Measurements from ENCODE around the gene HTT.

HTT gene

DNA sequence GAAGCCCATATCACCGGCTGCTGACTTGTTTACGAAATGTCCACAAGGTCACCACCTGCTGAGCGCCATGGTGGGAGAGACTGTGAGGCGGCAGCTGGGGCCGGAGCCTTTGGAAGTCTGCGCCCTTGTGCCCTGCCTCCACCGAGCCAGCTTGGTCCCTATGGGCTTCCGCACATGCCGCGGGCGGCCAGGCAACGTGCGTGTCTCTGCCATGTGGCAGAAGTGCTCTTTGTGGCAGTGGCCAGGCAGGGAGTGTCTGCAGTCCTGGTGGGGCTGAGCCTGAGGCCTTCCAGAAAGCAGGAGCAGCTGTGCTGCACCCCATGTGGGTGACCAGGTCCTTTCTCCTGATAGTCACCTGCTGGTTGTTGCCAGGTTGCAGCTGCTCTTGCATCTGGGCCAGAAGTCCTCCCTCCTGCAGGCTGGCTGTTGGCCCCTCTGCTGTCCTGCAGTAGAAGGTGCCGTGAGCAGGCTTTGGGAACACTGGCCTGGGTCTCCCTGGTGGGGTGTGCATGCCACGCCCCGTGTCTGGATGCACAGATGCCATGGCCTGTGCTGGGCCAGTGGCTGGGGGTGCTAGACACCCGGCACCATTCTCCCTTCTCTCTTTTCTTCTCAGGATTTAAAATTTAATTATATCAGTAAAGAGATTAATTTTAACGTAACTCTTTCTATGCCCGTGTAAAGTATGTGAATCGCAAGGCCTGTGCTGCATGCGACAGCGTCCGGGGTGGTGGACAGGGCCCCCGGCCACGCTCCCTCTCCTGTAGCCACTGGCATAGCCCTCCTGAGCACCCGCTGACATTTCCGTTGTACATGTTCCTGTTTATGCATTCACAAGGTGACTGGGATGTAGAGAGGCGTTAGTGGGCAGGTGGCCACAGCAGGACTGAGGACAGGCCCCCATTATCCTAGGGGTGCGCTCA, 165.8 kb downstream of the HTT start:
- DNase-seq: no peak

DNA sequence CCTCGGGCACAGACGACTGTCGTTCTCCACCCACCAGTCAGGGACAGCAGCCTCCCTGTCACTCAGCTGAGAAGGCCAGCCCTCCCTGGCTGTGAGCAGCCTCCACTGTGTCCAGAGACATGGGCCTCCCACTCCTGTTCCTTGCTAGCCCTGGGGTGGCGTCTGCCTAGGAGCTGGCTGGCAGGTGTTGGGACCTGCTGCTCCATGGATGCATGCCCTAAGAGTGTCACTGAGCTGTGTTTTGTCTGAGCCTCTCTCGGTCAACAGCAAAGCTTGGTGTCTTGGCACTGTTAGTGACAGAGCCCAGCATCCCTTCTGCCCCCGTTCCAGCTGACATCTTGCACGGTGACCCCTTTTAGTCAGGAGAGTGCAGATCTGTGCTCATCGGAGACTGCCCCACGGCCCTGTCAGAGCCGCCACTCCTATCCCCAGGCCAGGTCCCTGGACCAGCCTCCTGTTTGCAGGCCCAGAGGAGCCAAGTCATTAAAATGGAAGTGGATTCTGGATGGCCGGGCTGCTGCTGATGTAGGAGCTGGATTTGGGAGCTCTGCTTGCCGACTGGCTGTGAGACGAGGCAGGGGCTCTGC, 166.5 kb downstream of the HTT start:
- no peak for DNase-seq

DNA sequence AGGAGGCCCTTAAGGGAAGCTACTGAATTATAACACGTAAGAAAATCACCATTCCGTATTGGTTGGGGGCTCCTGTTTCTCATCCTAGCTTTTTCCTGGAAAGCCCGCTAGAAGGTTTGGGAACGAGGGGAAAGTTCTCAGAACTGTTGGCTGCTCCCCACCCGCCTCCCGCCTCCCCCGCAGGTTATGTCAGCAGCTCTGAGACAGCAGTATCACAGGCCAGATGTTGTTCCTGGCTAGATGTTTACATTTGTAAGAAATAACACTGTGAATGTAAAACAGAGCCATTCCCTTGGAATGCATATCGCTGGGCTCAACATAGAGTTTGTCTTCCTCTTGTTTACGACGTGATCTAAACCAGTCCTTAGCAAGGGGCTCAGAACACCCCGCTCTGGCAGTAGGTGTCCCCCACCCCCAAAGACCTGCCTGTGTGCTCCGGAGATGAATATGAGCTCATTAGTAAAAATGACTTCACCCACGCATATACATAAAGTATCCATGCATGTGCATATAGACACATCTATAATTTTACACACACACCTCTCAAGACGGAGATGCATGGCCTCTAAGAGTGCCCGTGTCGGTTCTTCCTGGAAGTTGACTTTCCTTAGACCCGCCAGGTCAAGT, 167.5 kb downstream of the HTT start:
- DNase-seq: no peak

DNA sequence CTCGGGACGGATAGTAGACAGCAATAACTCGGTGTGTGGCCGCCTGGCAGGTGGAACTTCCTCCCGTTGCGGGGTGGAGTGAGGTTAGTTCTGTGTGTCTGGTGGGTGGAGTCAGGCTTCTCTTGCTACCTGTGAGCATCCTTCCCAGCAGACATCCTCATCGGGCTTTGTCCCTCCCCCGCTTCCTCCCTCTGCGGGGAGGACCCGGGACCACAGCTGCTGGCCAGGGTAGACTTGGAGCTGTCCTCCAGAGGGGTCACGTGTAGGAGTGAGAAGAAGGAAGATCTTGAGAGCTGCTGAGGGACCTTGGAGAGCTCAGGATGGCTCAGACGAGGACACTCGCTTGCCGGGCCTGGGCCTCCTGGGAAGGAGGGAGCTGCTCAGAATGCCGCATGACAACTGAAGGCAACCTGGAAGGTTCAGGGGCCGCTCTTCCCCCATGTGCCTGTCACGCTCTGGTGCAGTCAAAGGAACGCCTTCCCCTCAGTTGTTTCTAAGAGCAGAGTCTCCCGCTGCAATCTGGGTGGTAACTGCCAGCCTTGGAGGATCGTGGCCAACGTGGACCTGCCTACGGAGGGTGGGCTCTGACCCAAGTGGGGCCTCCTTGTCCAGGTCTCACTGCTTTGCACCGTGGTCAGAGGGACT, 168.8 kb downstream of the HTT start:
- DNase-seq: no peak

DNA sequence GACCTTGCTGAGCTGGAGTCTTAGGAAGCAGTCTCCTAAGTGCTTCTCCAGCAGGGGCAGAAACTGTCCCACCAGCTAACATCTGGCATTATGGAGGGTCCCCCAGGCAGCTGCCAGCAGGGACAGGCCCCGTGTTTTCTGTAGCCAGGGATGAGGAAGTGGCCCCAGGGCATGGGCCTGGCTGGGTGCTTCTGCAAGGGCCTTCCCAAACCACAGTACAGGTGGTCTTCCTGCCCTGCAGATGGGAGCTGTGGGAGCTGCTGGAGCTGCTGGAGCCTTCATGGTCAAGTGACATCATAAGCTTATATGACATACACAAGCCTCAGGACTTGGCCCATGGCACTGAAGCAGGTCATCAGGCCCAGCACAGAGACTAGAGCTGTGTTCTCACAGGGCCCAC, 169.5 kb downstream of the HTT start:
- no peak for DNase-seq

DNA sequence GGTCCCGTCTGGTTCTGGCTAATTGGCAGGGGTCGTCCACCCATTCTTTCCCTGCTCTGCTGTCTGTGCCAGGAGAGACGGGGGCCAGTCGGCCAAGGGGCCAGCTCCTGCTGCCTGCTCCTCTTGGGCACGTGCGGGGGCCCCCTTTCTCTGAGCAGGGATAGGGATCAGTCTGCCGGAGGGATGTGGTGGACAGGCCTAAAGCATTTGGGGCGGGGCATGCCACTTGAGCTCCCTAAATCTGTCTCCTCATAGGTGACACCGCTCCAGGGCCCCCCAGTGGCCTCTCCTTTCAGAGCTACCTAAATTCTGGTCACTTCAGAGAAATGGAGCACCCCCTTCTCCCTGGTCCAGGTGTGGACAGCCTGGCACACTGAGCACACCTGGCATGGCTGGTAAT, 170.3 kb downstream of the HTT start:
- DNase-seq: no peak

DNA sequence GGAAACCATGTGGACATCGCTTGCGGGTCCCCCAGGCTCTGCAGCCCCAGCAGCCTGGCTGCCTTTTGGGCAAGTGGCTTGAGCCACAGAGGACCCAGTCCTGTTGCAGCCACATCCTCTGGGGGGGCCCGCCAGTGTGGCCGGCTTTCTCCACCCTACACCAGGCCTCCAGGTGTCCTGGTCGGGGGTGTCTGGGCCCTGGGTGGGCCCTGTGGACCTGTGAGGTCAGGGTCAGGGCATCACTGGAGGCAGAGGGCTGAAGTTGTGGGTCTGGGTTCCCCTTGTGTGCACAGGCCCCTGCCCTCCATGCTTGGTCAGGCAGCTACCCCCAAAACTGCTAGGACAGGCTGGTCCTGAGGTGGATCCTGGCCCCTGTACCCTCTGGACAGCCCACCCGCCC, 171.2 kb downstream of the HTT start:
- no peak for DNase-seq

DNA sequence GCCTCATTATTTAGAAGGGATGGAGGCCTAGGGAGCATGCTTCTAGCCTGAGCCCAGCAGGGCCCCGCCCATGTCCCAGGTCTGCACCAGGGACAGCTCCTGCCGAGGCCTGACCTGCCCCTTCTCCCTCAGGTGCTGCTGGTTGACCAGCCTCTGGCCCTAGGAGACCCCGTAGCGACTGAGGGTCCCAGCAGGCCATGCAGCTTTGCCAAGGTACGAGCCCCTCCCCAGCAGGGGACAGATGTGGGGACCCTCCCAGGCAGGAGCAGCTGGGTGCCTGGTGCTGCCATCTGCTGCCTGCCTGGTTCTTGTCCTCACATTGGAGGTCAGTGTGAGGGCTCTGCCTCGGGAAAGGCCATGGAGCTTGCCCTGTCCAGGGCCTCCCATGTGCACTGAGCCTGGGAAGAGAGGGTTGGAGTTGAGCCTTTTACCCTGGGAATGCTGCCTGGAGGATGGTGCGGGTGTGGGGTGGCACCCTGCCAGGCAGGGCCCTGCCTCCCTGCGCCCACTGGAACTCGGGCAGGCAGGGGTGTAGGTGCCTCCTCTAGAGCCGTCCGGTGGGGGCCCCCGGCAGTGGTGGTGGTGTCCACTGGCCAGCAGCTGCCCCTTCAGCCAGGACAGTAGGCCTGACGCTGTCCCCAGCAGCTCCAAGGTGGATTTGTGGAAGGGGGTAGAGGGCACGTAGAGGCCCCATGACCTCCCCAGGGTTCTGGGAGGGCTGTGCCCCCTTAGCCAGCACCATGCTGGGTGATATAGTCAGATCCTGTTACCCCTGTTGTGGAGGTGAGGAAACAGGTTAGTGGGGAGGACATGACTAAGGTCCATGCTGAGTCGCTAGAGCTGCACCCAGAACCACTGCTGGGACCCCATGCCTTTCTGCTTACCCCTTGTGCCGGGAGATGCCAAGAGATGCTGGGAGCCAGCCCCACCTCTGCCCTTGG, 172.2 kb downstream of the HTT start:
- no peak for DNase-seq

DNA sequence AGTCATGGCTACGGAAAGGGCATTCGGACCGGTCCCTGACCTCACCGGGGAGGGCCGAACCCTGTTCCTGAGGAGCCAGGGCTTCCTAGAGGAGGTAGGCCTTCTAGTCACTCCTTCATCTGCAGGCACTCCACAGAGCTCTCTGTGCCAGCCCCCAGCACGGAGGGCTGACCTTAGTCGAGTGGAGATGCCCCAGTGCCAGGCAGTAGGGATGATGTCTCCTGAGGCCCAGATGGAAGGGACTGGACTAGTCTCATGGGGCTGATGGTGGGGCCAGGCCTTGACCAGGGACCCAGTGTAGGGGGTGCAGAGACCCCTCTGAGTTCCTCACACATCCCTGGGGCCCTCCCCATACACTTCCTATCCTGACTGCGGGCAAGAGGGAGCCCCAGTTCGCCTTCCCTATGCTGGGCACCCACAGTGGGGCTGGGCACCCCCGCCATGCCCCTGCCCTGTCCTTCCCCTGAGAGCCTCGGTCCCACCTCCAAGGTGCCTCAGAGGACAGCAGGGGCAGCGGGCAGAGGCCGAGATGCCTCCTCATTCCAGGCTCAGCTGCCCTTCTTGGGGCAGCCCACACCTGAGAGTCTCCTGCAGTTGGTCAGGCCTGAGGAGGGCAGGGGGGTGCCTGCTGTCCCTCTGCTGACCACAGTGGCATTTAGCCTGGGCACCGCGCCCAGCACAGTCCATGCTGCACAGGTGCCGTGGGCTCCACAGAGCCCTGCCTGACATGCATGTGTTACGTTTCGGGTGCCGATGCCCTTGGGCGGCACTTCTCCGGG, 173.1 kb downstream of the HTT start:
- DNase-seq: no peak

DNA sequence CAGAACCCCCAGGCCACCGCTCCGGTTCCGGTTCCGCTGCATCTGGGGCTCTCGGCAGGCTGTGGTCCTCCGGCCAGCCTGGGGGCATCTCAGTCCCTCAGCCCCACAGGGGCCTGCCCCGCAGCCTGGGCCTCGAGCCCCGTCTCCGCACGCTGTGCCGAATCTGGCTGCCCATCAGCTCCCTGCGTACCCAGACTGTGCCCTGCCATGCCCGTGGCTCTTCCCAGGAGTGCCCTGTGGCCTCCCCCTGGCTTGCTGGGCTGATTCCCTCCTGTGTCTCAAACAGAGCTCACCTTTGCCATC, 173.6 kb downstream of the HTT start:
- DNase-seq: no peak

DNA sequence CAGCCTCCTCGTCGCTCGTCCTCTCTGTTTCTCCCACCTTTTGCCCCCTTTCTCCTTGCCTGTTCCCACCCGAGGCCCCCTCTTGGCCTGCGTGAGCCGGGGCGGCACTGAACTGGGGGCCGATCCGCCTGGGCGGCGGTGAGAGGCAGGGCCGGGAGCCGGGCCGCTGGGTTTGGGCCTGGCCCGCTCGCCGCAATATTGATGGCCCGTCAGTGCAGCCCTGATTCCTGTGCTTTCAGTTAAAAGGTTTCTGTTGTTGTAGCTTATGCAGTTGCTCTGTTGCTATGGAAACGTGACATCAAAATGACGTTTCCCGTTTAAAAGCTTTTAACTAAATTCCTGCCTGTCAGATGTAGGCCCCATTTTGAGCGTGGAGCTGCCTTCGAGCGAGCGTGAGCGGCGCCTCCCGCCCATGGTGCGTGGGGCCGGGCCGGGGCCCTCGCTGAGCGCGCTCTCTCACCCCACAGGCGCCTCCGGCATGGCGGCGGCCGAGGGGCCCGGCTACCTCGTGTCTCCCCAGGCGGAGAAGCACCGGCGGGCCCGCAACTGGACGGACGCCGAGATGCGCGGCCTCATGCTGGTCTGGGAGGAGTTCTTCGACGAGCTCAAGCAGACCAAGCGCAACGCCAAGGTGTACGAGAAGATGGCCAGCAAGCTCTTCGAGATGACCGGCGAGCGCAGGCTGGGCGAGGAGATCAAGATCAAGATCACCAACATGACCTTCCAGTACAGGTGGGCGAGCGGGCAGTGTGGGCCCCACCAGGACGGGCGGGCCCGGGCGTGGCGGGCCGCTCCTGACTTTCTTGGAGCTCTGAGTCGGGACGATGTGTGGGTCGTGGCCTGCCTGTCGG, 174.6 kb downstream of the HTT start, which contains the start of gene MSANTD1:
MSANTD1 (plus strand) TSS at position 349 of the 851 bp plus-strand sequence; CDS start at position 413, 64 bp downstream.
- no peak for DNase-seq

DNA sequence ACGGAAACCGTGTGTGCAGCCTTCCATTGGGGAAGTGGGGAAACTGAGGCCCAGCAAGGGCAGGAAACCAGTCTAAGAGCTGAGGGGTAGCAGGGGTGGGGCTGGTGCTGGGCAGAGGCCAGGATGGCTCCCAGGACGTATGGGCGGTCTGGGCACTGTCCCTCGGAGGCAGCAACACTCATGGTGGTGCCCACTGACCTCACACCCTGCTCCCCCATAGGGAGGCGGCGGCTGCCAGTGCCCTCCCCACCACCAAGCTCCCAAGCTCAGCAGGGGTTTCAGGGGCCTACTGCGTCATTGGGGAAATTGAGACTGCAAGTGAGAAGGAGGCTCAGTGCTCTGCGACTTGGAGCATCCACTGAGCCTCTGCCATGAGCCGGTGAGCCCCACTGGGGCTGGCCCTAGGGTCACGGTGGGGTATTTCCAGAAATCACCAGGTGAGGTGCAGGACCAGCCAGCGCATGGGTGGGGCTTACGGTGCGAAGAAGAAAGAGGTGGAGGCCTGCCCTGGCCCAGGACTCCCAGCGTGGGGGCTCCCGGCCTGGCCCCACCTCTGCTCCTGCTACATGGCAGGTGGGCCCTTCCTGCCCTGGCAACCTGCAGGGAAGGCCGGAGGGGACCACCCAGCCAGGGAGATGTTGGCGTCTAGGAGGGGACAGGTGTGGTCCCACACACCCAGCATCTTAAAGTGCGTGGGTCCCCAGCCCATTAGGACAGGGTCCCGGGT, 175.4 kb downstream of the HTT start:
- DNase-seq: no peak

DNA sequence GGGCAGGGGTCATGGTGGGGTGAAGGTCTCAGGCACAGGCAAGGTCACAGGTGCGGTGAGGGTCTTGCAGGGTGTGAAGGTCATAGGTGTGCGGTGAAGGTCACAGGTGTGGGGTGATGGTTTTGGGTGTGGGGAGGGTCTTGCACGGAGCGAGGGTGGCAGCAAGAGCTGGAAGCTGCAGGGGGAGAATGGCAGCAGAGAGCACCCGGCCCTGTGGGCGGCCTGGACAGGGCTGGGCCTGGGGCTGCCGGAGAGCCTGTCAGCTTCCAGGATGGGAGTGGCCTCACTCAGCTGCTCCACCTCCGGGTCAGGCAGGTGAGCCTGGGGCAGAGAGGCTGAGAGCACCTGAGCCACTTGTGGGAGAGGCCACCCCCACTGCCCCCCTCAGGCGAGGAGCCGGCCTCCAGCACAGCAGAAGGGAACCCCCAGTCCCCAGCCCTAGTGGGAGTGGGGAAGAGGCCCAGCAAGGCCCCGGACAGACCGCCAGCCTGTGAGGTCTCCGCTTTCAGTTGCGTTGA, 176.0 kb downstream of the HTT start:
- DNase-seq: no peak

DNA sequence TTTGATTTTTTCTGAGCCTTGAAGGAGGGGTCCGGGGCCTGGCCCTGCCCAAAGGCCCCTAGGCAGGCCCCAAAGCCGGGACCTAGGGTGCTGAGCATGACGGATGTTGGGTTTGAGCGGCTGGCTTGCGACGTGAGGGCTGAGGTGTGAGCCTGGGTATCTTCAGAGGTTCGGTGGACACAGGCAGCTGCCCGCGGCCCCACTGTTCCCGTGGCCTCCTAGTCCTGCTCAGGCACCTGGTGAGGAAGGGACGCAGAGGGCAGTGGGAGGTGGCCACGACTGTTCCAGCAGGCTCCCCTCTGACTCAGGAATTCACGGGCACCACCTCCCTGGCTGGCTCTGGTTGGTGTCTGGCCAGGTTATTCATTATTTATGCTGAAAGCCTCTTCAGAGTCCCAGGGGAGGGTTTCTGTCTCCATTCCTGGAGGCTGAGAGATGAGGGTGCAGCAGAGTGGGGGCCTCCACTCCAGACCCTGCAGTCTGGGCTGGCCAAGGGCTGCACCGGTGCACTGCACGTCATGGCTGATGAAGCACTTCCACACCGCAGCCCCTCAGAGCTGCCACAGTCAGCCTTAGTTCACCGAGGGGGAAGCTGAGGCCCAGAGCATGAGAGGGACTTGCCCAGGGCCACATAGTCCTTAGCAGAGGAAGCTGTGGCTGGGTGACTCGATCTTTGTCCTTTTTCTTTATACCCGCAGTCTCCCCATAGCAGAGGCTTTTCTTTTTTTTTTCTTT, 176.6 kb downstream of the HTT start:
- DNase-seq: no peak

DNA sequence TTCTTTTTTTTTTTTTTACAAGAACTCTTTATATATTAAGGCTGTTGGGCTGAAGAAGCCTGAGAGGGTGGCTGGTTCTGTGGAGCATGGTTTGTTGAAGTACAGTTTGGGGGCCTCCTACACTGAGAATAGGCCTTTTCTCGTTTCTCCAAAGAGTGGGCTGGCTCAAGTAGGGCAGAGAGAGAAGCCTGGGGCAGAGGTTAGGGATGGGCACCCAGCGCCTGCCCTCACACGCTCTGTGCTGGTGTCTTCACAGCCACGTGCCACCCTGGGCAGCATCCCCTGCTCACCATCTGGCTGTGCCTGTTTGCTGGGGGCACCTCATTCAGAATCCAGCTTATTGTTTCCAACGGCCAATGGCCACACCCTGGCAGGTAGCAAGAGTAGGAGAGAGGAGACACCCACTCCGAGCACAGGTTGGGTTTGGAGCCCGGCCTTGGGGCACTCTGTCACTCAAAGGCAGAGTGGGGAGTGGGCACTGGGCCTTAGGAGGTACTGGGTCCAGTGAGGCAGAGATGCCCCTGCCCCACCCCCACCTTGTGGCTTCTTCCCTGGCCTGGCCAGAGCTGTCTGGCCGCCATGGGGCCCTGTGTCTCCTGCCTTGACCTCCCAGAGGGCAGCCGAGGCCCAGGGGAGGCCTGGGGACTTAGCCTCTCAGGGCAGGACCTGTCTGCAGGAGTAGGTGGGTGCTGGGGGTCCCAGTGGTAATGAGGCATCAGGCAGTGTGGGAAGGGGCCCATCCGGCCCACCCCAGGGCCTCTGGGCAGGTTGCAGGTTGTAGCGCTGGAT, 177.4 kb downstream of the HTT start:
- no peak for DNase-seq

DNA sequence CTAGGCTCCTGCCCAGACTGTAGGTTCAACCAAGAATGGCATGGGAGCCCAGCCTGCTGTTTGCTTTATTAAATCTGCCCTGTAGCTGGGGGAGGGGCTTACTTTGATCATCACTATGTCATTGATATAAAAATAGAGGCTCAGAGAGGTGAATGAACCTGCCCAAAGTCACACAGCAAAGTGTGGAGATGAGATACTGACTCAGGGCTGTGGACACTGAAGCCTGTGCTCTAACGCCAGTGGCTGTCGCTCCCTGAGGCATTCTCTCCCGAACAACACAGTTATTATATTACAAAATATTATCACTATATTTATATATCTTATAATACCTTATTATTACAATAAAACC, 178.0 kb downstream of the HTT start:
- DNase-seq: no peak

DNA sequence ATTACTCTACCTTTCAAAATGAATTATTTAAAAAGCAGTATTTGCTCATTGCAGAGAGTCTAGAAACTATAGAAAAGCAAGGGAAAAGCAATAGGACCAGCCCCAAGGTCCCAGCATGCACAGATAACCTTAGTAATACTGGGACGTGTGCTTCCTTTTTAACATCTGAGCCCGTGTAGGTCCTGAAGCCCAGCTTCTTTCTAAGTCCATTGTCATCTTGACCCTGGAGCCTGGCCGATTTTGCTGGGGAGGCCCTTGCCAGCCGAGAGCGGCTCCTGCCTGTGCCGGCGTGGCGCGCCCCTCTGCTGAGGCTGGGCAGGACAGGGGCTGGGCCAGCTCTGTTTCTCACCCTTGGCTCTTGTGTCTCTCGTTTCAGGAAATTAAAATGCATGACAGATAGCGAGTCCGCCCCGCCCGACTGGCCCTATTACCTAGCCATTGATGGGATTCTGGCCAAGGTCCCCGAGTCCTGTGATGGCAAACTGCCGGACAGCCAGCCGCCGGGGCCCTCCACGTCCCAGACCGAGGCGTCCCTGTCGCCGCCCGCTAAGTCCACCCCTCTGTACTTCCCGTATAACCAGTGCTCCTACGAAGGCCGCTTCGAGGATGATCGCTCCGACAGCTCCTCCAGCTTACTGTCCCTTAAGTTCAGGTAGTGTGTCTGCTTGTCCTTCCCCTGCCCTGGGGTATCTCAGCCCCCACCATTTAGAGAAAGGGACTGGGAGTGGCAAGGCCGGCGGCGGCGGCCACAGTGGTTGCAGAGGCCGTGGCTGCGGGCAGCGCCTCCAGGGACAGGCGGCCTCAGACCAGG, 178.6 kb downstream of the HTT start:
- DNase-seq: no peak

All from activated effector memory CD4-positive, alpha-beta T cell treated with Interleukin-2 at 50 U/mL for 16 hours (primary cell).